Stomach (tissue), 9 donors: ENCODE measurements around the gene TRAF7. TPM values are rescaled to one million over a fixed set of nuclear protein-coding genes. Genes with fewer than 3 reads are reported as not detected.

Experiments used
- DNase-seq, 2 donors: peaks; one replicate each; pipeline versions ENCODE4 v3.0.0 to v3.0.0-alpha.2; 2013 to 2019
- H3K27ac ChIP-seq, 5 donors: fragments of 200-600 bp in 4 of 5; sonication (generic) in 4 of 5; one replicate each; pipeline ENCODE4 v1.5.1; 2013 to 2019; ENCODE audit warnings: mild to moderate bottlenecking in 1 of 5, moderate library complexity in 1 of 5
- H3K27me3 ChIP-seq, 3 donors: fragments of 200-600 bp; sonication (generic); one replicate each; pipeline ENCODE4 v1.5.1; 2017 to 2019; ENCODE audit warnings: mixed run types in 1 of 3
- H3K36me3 ChIP-seq, 4 donors: fragments of 200-600 bp; sonication (generic); 1 replicate in 3 of 4; 2 replicates in 1 of 4; pipeline ENCODE4 v1.5.1; 2016 to 2019
- H3K4me1 ChIP-seq, 4 donors: fragments of 200-600 bp; sonication (generic); one replicate each; pipeline ENCODE4 v1.5.1; 2016 to 2019
- H3K4me3 ChIP-seq, 4 donors: fragments of 200-600 bp; sonication (generic) in 3 of 4; one replicate each; pipeline ENCODE4 v1.5.1; 2016 to 2019; ENCODE audit warnings: mild to moderate bottlenecking in 1 of 4
- H3K9me3 ChIP-seq, 4 donors: fragments of 200-600 bp; sonication (generic); one replicate each; pipeline ENCODE4 v1.5.1; 2016 to 2019
- EP300 ChIP-seq: sonication (generic); formaldehyde crosslinking; IDR thresholded peaks from one replicate; pipeline ENCODE4 v1.6.1; 2017; ENCODE audit warnings: antibody characterized with exemption
- POLR2A ChIP-seq, 4 donors: fragments of 450-650 bp; IDR thresholded peaks; one replicate each; pipeline ENCODE4 v1.6.1; 2016; ENCODE audit warnings: antibody characterized with exemption in 4 of 4, control low read depth in 2 of 4, mild to moderate bottlenecking in 1 of 4, moderate library complexity in 1 of 4
- POLR2AphosphoS5 ChIP-seq, 3 donors: sonication (generic); formaldehyde crosslinking; IDR thresholded peaks; one replicate each; pipeline ENCODE4 v1.6.1; 2016; ENCODE audit warnings: antibody characterized with exemption in 3 of 3
- WGBS, 5 donors: extraction: QIAGEN DNeasy Blood & Tissue Kit in 3 of 5; methylation state at CpG; one replicate each; pipeline versions ENCODE4 v1.1.5 to v1.1.7; 2013 to 2018; 5-methylcytosine and 5-hydroxymethylcytosine counted together
- intact Hi-C: fragments of 100-400 bp; cut with DNase I; formaldehyde crosslinking; loops from one replicate; pipeline ENCODE4 v1.15.1; 2023; ENCODE audit warnings: low total_unique reads
- polyA plus RNA-seq, 3 donors: library from polyadenylated mRNA; stranded (reverse); fragments of 200-250 nt; gene quantifications; one replicate each; pipeline ENCODE4 v1.2.3, GENCODE V29; 2013
- total RNA-seq, 5 donors: library from RNA; depleted of rRNA; stranded (reverse); fragments of >200 nt; gene quantifications; one replicate each; pipeline versions ENCODE4 v1.1.0 to v1.2.3, GENCODE V29; 2014 to 2016
- TF ChIP-seq, protein P1 (sequence below), 7 experiments: fragments of 450-650 bp in 4 of 7; fragments of 200-600 bp in 3 of 7; sonication (generic) in 3 of 7; IDR thresholded peaks; one replicate each; pipeline ENCODE4 v1.5.1; 2016 to 2019; ENCODE audit warnings: antibody characterized with exemption in 7 of 7, control low read depth in 2 of 7, mild to moderate bottlenecking in 1 of 7
- donor health status: healthy with polysubstance abuse.
- donor health status: Bipolar disorder and iron deficiency.
- donor health status: healthy.

The TRAF7 gene
- total and polyA plus RNA-seq, 8 donors: 20.9 to 204 (median 38.5) TPM

DNA sequence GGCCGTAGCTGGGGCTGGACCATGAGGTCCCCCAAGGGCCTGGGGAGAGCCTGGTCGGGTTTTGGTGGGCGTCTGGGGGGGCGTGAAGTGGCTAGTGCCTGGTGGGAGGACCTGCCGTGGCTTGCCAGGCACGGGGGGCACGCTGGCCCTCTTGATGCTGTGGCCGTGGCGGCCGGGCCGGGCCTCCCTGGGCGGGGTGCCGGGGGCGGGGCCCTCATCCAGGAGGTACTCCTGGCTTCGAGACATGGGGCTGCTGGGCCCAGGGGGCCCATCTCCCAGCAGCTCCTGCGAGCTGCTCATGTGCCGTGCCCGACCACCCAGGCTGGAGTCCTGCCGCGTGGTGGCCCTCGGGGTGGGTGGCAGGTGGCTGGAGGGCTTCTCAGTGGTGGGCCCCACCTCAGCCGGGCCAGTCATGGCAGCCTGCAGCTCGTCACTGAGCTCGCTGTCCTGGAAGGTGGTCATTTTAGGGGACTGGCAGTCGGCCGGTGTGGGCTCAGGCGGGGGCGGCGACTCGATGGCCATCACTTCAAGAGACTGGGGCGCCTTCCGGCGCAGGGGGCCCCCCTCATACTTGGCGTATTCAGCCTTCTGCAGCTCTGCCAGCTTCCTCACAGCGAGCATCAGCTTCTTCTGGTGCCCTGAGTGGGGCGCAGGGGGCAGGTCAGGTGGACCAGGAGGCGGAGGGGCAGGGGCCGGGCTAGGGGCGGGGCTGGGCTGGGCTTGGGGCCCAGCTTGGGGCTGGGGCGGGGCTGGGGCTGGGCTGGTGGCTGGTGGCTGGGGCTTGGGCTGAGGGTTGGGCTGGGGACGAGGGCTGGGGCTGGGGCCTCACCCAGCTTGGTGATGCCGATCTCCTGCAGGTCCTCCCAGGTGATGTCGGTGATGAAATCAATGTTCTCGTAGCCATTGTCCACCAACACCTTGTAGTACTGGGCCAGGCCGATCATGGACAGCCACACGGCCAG lies 25.7 kb downstream of the TRAF7 start:
- no peak for DNase-seq
- Histone ChIP-seq H3K27me3 (peaks cover 0 to 13% (median 0%) of the 10 kb centered on the region in 3 donors), H3K4me3 (no peak overlapping the region), H3K36me3 (peaks cover 19 to 21% (median 20%) of the 10 kb centered on the region in 4 donors), H3K9me3 (no peaks in the 10 kb centered on the region), H3K4me1 (peaks cover 0 to 5% (median 3%) of the 10 kb centered on the region in 4 donors), H3K27ac (no peak overlapping the region)
- 68 to 89% (median 75%) methylated on average over 21 to 46 of the region's 46 CpGs for WGBS, 5 donors
- TF ChIP-seq POLR2A (IDR thresholded peaks at IDR 0.05) (no peak), POLR2AphosphoS5 (IDR thresholded peaks at IDR 0.05) (no peak), EP300 (no peak)
- TF ChIP-seq, protein P1, sequence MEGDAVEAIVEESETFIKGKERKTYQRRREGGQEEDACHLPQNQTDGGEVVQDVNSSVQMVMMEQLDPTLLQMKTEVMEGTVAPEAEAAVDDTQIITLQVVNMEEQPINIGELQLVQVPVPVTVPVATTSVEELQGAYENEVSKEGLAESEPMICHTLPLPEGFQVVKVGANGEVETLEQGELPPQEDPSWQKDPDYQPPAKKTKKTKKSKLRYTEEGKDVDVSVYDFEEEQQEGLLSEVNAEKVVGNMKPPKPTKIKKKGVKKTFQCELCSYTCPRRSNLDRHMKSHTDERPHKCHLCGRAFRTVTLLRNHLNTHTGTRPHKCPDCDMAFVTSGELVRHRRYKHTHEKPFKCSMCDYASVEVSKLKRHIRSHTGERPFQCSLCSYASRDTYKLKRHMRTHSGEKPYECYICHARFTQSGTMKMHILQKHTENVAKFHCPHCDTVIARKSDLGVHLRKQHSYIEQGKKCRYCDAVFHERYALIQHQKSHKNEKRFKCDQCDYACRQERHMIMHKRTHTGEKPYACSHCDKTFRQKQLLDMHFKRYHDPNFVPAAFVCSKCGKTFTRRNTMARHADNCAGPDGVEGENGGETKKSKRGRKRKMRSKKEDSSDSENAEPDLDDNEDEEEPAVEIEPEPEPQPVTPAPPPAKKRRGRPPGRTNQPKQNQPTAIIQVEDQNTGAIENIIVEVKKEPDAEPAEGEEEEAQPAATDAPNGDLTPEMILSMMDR (IDR thresholded peaks at IDR 0.05): no peak
- intact Hi-C loops: no loop called here

DNA sequence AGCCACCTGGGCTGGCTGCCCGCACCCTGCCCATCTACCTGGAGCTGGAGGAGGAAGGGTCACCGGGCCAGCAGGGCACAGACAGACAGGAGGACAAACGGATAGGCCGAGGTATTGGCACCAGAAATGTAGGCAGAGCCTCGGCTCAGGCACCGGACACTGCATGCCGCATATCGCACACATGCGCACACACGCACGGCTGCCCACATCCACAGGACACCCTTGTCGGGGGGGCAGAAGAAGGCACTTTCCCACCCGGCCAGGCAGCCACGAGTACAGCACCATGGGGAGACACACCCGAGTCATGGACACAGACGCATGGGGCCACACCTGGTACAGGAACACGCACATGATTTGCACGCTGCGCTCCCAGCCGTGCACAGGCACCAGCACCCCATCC lies 26.4 kb downstream of the TRAF7 start:
- no peak for DNase-seq
- peaks cover 0 to 13% (median 0%) of the 10 kb centered on the region in 3 donors for H3K27me3 ChIP-seq
- intact Hi-C loops: no loop called here
- no peaks in the 10 kb centered on the region for H3K9me3 ChIP-seq
- no peak overlapping the region for H3K4me3 ChIP-seq
- WGBS, 5 donors: 83 to 90% (median 89%) methylated on average over 9 to 20 of the region's 20 CpGs
- H3K36me3 ChIP-seq: peaks cover 12 to 14% (median 13%) of the 10 kb centered on the region in 4 donors
- H3K27ac ChIP-seq: no peak overlapping the region
- TF ChIP-seq, protein P1 (IDR thresholded peaks at IDR 0.05): no peak
- peaks cover 0 to 5% (median 3%) of the 10 kb centered on the region in 4 donors for H3K4me1 ChIP-seq

DNA sequence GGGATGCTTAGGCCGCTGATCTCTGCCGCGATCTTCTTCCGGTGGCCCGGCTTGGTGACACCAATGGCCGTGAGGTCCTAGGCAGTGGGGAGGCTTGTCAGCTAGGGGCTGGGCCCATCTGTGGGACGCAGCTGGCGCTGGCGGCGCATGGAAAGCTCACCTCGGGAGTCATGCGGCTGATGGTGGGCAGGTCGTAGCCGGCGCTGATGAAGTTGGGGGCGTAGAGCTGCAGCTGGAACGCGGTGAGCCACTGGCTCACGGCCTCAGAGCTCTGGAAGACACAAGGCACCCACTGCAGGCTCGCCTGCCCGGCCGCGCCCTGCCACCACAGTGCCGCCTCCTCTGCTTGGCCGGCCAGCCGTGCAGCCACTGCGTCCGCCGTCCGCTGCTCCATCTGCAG lies 28.1 kb downstream of the TRAF7 start:
- Histone ChIP-seq H3K36me3 (no peaks in the 10 kb centered on the region), H3K27me3 (peaks cover 0 to 5% (median 0%) of the 10 kb centered on the region in 3 donors), H3K9me3 (no peaks in the 10 kb centered on the region), H3K27ac (no peak overlapping the region), H3K4me3 (no peak overlapping the region), H3K4me1 (peaks cover 0 to 1% (median under 1%) of the 10 kb centered on the region in 4 donors)
- DNase-seq: no peak
- 89 to 94% (median 91%) methylated on average over 17 to 30 of the region's 30 CpGs for WGBS, 5 donors
- intact Hi-C loops: no loop called here
- TF ChIP-seq, protein P1 (IDR thresholded peaks at IDR 0.05): no peak
- TF ChIP-seq POLR2AphosphoS5 (IDR thresholded peaks at IDR 0.05): no peak
- TF ChIP-seq POLR2A (IDR thresholded peaks at IDR 0.05): no peak
- no peak for TF ChIP-seq EP300

DNA sequence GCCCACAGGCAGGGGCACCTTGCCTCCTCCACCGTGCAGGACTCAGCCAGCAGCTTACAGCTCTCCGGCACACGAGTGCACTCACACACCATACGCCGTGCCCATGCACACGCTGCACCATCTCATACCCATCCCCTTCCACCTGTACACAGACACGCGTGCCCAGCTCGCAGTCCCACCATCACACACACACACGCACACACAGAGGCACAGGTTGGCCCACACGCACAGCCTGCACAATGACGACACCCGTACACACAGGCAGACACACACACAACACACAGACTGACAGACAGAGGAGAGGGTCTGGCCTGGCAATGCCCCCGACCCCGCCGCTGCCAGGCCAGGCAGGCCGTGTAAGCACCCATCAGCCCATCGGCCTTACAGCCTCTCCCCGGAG lies 28.8 kb downstream of the TRAF7 start:
- TF ChIP-seq POLR2A (IDR thresholded peaks at IDR 0.05) (no peak), POLR2AphosphoS5 (IDR thresholded peaks at IDR 0.05) (no peak), EP300 (no peak)
- TF ChIP-seq, protein P1 (IDR thresholded peaks at IDR 0.05): no peak
- Histone ChIP-seq H3K36me3 (no peaks in the 10 kb centered on the region), H3K27me3 (peaks cover 0 to 2% (median 0%) of the 10 kb centered on the region in 3 donors), H3K4me1 (no peaks in the 10 kb centered on the region), H3K9me3 (no peaks in the 10 kb centered on the region), H3K4me3 (no peak overlapping the region), H3K27ac (no peak overlapping the region)
- intact Hi-C loops: no loop called here
- WGBS, 5 donors: 82 to 91% (median 85%) methylated on average over 17 to 19 of the region's 19 CpGs
- DNase-seq: no peak
